Transverse colon (tissue), 4 donors: ENCODE measurements around the gene ENG. TPM values are rescaled to one million over a fixed set of nuclear protein-coding genes. Genes with fewer than 3 reads are reported as not detected.
A peak's percentile ranks its signal among the peaks of the same experiment; 100 is the strongest.

Source experiments
- DNase-seq: peaks from one replicate; pipeline ENCODE4 v3.0.0-alpha.2; 2019
- H3K27ac ChIP-seq, 4 donors: fragments of 200-600 bp; sonication (generic); 2 replicates each; pipeline ENCODE4 v1.5.1; 2016 to 2018; ENCODE audit warnings: inconsistent platforms in 4 of 4
- H3K27me3 ChIP-seq: fragments of 200-600 bp; sonication (generic); 2 replicates; pipeline ENCODE4 v1.5.1; 2017; ENCODE audit warnings: inconsistent platforms
- H3K36me3 ChIP-seq, 4 donors: fragments of 200-600 bp; sonication (generic); 2 replicates each; pipeline ENCODE4 v1.5.1; 2017 to 2019; ENCODE audit warnings: inconsistent platforms in 4 of 4
- H3K4me1 ChIP-seq, 4 donors: fragments of 200-600 bp; sonication (generic); 2 replicates each; pipeline ENCODE4 v1.5.1; 2017 to 2020; ENCODE audit warnings: inconsistent platforms in 4 of 4
- H3K4me3 ChIP-seq, 4 donors: fragments of 200-600 bp; sonication (generic); 1 replicate in 1 of 4; 2 replicates in 3 of 4; pipeline versions ENCODE4 v1.5.1 to v1.6.1; 2017 to 2019; ENCODE audit warnings: inconsistent platforms in 4 of 4
- H3K9me3 ChIP-seq, 2 donors: fragments of 200-600 bp; sonication (generic); 2 replicates each; pipeline ENCODE4 v1.5.1; 2017 to 2019; ENCODE audit warnings: inconsistent platforms in 2 of 2
- CTCF ChIP-seq, 5 experiments: fragments of 200-600 bp in 3 of 5; fragments of 450-650 bp in 2 of 5; sonication (generic) in 3 of 5; IDR thresholded peaks; 1 replicate in 2 of 5; 2 replicates in 3 of 5; pipeline ENCODE4 v1.5.1; 2016 to 2017; ENCODE audit warnings: antibody characterized with exemption in 5 of 5, inconsistent platforms in 3 of 5, mild to moderate bottlenecking in 2 of 5, moderate library complexity in 1 of 5
- EP300 ChIP-seq: sonication (generic); formaldehyde crosslinking; IDR thresholded peaks from one replicate; pipeline ENCODE4 v1.6.1; 2017; ENCODE audit warnings: antibody characterized with exemption, low read depth
- POLR2A ChIP-seq: fragments of 450-650 bp; IDR thresholded peaks from one replicate; pipeline ENCODE4 v1.6.1; 2016; ENCODE audit warnings: antibody characterized with exemption, mild to moderate bottlenecking, moderate library complexity
- POLR2AphosphoS5 ChIP-seq, 3 donors: sonication (generic); formaldehyde crosslinking; IDR thresholded peaks; one replicate each; pipeline ENCODE4 v1.6.1; 2016; ENCODE audit warnings: antibody characterized with exemption in 3 of 3
- WGBS, 2 donors: methylation state at CpG; one replicate each; pipeline ENCODE4 v1.1.5; 2018; ENCODE audit warnings: low coverage in 1 of 2; 5-methylcytosine and 5-hydroxymethylcytosine counted together
- in situ Hi-C, 4 donors: fragments of 200-750 bp; cut with MboI; loops; one replicate each; pipeline versions ENCODE4 v1.15.0 to v1.15.1; 2017; ENCODE audit warnings: low sequenced_read_pairs in 3 of 4, low pct_ligation_motif_present in 1 of 4, low pct_unique_long_range_greater_than_20kb in 1 of 4
- intact Hi-C: fragments of 100-400 bp; cut with DNase I; formaldehyde crosslinking; loops from one replicate; pipeline ENCODE4 v1.15.1; 2023; ENCODE audit warnings: low total_unique reads
- total RNA-seq, 4 donors: library from RNA; depleted of rRNA; stranded (reverse); fragments of >200 nt; gene quantifications; one replicate each; pipeline ENCODE4 v1.1.0, GENCODE V29; 2016

Gene ENG
- total RNA-seq, 4 donors from 2014 or later = 10.6 to 23.9 (median 17.0) TPM

GRCh38 chr9:127802576-127803443 lies 51.6 kb downstream of the ENG start, which contains the start of gene FPGS:
Gene FPGS, plus strand, starts transcription at chr9:127802882. Its CDS starts 43 bp downstream, at chr9:127802925.
- Histone ChIP-seq H3K27ac (peak within 1 kb of the TSS; percentile 90 to 98 (median 94)), H3K4me1 (peaks cover 17 to 39% (median 35%) of the 10 kb centered on the region in 4 donors), H3K36me3 (no peaks in the 10 kb centered on the region), H3K27me3 (no peaks in the 10 kb centered on the region), H3K4me3 (peak within 1 kb of the TSS; percentile 58 to 90 (median 70)), H3K9me3 (no peaks in the 10 kb centered on the region)
- 0% methylated on average over 55 of the region's 83 CpGs; no CpG with 5 or more reads in 1 of the 2 donors for WGBS, 2 donors
- intact Hi-C loops (no loop called here), in situ Hi-C loops (no loop called here)
- TF ChIP-seq POLR2A (peak; percentile 68), EP300 (no peak), CTCF (IDR thresholded peaks at IDR 0.05) (no peak), POLR2AphosphoS5 (IDR thresholded peaks at IDR 0.05) (peak; percentile 15 to 70 (median 70))
- DNase-seq = peak; percentile 88

GRCh38 chr9:127801955-127802575 lies 52.4 kb downstream of the ENG start:
- H3K36me3 ChIP-seq = no peaks in the 10 kb centered on the region
- peaks cover 17 to 43% (median 37%) of the 10 kb centered on the region in 4 donors for H3K4me1 ChIP-seq
- no peaks in the 10 kb centered on the region for H3K9me3 ChIP-seq
- no peaks in the 10 kb centered on the region for H3K27me3 ChIP-seq
- intact Hi-C loops (no loop called here), in situ Hi-C loops (no loop called here)
- no peak for DNase-seq
- WGBS, 2 donors = 29 to 71% methylated on average over 5 to 10 of the region's 10 CpGs
- TF ChIP-seq CTCF (IDR thresholded peaks at IDR 0.05) = peak in 1 of 5 experiments; percentile 38
- peak; percentile 10 to 45 (median 38) for TF ChIP-seq POLR2AphosphoS5 (IDR thresholded peaks at IDR 0.05)
- TF ChIP-seq POLR2A = no peak
- H3K27ac ChIP-seq = peak overlapping the region; percentile 90 to 98 (median 94)
- peak overlapping the region; percentile 33 to 71 (median 63) for H3K4me3 ChIP-seq

GRCh38 chr9:127796852-127797370 lies 57.5 kb downstream of the ENG start:
- no peak for TF ChIP-seq EP300
- no peak for TF ChIP-seq CTCF (IDR thresholded peaks at IDR 0.05)
- TF ChIP-seq POLR2AphosphoS5 (IDR thresholded peaks at IDR 0.05) = no peak
- TF ChIP-seq POLR2A = no peak
- Histone ChIP-seq H3K27ac (peak overlapping the region in 2 of 4 donors; percentile 5 to 23), H3K36me3 (peaks cover 0 to 7% (median 2%) of the 10 kb centered on the region in 4 donors), H3K4me3 (no peak overlapping the region), H3K4me1 (peaks cover 14 to 42% (median 25%) of the 10 kb centered on the region in 4 donors), H3K9me3 (no peaks in the 10 kb centered on the region), H3K27me3 (no peaks in the 10 kb centered on the region)
- intact Hi-C loops = no loop called here
- WGBS, 2 donors = 19 to 33% methylated on average over 6 to 11 of the region's 11 CpGs
- no peak for DNase-seq
- in situ Hi-C loops = loop anchor here in 1 of 4 donors (25.0 kb wide), 1 partner anchor 115 kb away; the partner anchor contains the start of gene ST6GALNAC4
